CD4-positive, alpha-beta T cell treated with Interleukin-4 for 1 hour (primary cell): Measurements from ENCODE around the gene TOMM5.
"Not testable (repeated sequence)": the region's sequence is repeated elsewhere in the genome, so short reads cannot be mapped to it uniquely, and the experiment has no call there.

Source experiments
- DNase-seq, 2 donors: peaks; one replicate each; pipeline ENCODE4 v3.0.0-alpha.2; 2020 to 2022

Gene TOMM5

GRCh38 chr9:37611014-37611413 lies 18.6 kb upstream of the TOMM5 start:
- no peak for DNase-seq

GRCh38 chr9:37609735-37610397 lies 17.5 kb upstream of the TOMM5 start:
- no peak for DNase-seq

- DNase-seq, result no peak
Observed at GRCh38 chr9:37608250-37608649, 15.9 kb upstream of the TOMM5 start.

GRCh38 chr9:37604296-37604695 lies 11.9 kb upstream of the TOMM5 start:
- DNase-seq, result no peak

GRCh38 chr9:37602817-37603216 lies 10.4 kb upstream of the TOMM5 start:
- DNase-seq, result no peak

- DNase-seq, result not testable (repeated sequence)
Observed at GRCh38 chr9:37602061-37602460, 9.7 kb upstream of the TOMM5 start.

GRCh38 chr9:37596504-37596903 lies 4.1 kb upstream of the TOMM5 start:
- no peak for DNase-seq

- no peak for DNase-seq
Observed at GRCh38 chr9:37593883-37594448, 1.6 kb upstream of the TOMM5 start.

- no peak for DNase-seq
Observed at GRCh38 chr9:37587521-37587920, 4.9 kb downstream of the TOMM5 start.

GRCh38 chr9:37583522-37584121 lies 8.8 kb downstream of the TOMM5 start:
- no peak for DNase-seq

- DNase-seq, result peak in 1 of 2 donors; percentile 54
Observed at GRCh38 chr9:37582548-37583157, 9.7 kb downstream of the TOMM5 start.

GRCh38 chr9:37575921-37576721 lies 16.3 kb downstream of the TOMM5 start, which contains the start of gene FBXO10:
Gene FBXO10, minus strand, starts transcription at chr9:37576380. Its CDS starts 34,612 bp downstream, at chr9:37541768.
- peak; percentile 34 to 38 for DNase-seq

- DNase-seq, result no peak
Observed at GRCh38 chr9:37575511-37575914, 16.9 kb downstream of the TOMM5 start.

- DNase-seq, result no peak
Observed at GRCh38 chr9:37575001-37575400, 17.4 kb downstream of the TOMM5 start.

- DNase-seq, result no peak
Observed at GRCh38 chr9:37574241-37574721, 18.1 kb downstream of the TOMM5 start.

- DNase-seq, result no peak
Observed at GRCh38 chr9:37571282-37571681, 21.1 kb downstream of the TOMM5 start.

GRCh38 chr9:37566716-37567115 lies 25.7 kb downstream of the TOMM5 start:
- no peak for DNase-seq

- peak in 1 of 2 donors; percentile 28 for DNase-seq
Observed at GRCh38 chr9:37565661-37566618, 26.5 kb downstream of the TOMM5 start.

- DNase-seq, result no peak
Observed at GRCh38 chr9:37564916-37565315, 27.5 kb downstream of the TOMM5 start.

GRCh38 chr9:37563806-37564513 lies 28.4 kb downstream of the TOMM5 start:
- DNase-seq, result no peak

- DNase-seq, result no peak
Observed at GRCh38 chr9:37562826-37563225, 29.6 kb downstream of the TOMM5 start.
